Loucy (cell line): ENCODE measurements around the gene WNK1.
"Not testable (repeated sequence)": the region's sequence is repeated elsewhere in the genome, so short reads cannot be mapped to it uniquely, and the experiment has no call there.

ENCODE experiments used
- H2AFZ ChIP-seq: fragments of 200-600 bp; sonication (generic); 2 replicates; pipeline ENCODE4 v1.6.0; 2016; ENCODE audit warnings: antibody characterized with exemption, mild to moderate bottlenecking, low read length, moderate library complexity
- H3F3A ChIP-seq: fragments of 200-600 bp; 2 replicates; pipeline ENCODE4 v1.6.0; 2016; ENCODE audit warnings: antibody characterized with exemption, low read depth, mild to moderate bottlenecking
- H3K27me3 ChIP-seq: fragments of 200-600 bp; sonication (generic); 2 replicates; pipeline ENCODE4 v1.6.1; 2014; ENCODE audit warnings: low read length, mild to moderate bottlenecking; ENCODE audit not compliant: insufficient read depth, poor library complexity, severe bottlenecking
- H3K36me3 ChIP-seq: fragments of 200-600 bp; sonication (generic); 2 replicates; pipeline ENCODE4 v1.6.1; 2016; ENCODE audit warnings: low read length; ENCODE audit not compliant: insufficient read depth
- H3K4me1 ChIP-seq: fragments of 200-600 bp; sonication (generic); 2 replicates; pipeline ENCODE4 v1.5.1; 2014; ENCODE audit warnings: low read length, mild to moderate bottlenecking; ENCODE audit not compliant: insufficient read depth, poor library complexity, severe bottlenecking
- H3K4me2 ChIP-seq: fragments of 200-600 bp; sonication (generic); 2 replicates; pipeline ENCODE4 v1.6.0; 2014; ENCODE audit warnings: antibody characterized with exemption, low read length, low read depth, mild to moderate bottlenecking; ENCODE audit not compliant: poor library complexity, severe bottlenecking
- H3K4me3 ChIP-seq: fragments of 200-600 bp; sonication (generic); 2 replicates; pipeline ENCODE4 v1.5.1; 2014; ENCODE audit warnings: low read length, mild to moderate bottlenecking, mixed read lengths; ENCODE audit not compliant: poor library complexity, severe bottlenecking
- H3K79me2 ChIP-seq: fragments of 200-600 bp; sonication (generic); 2 replicates; pipeline ENCODE4 v1.6.1; 2014; ENCODE audit warnings: low read length; ENCODE audit not compliant: insufficient read depth
- H3K9ac ChIP-seq: fragments of 200-600 bp; sonication (generic); 2 replicates; pipeline ENCODE4 v1.6.0; 2014; ENCODE audit warnings: mild to moderate bottlenecking, low read depth, low read length, moderate library complexity; ENCODE audit not compliant: poor library complexity, severe bottlenecking
- H3K9me2 ChIP-seq: fragments of 200-600 bp; sonication (generic); replicated peaks from 2 replicates; pipeline ENCODE4 v1.6.1; 2016; ENCODE audit warnings: low read depth, low read length, mixed read lengths
- H3K9me3 ChIP-seq: fragments of 200-600 bp; sonication (generic); 2 replicates; pipeline ENCODE4 v1.6.1; 2014; ENCODE audit warnings: mild to moderate bottlenecking, antibody characterized with exemption, low read length, low read depth; ENCODE audit not compliant: insufficient read depth
- H4K20me1 ChIP-seq: fragments of 200-600 bp; sonication (generic); 2 replicates; pipeline ENCODE4 v1.6.0; 2014; ENCODE audit warnings: antibody characterized with exemption, low read length, mild to moderate bottlenecking; ENCODE audit not compliant: insufficient read depth, poor library complexity, severe bottlenecking
- CTCF ChIP-seq: fragments of 200-600 bp; sonication (generic); conservative IDR thresholded peaks from 2 replicates; pipeline ENCODE4 v1.5.1; 2014; ENCODE audit warnings: mild to moderate bottlenecking, antibody characterized with exemption, low read length
- EZH2phosphoT487 ChIP-seq: fragments of 200-600 bp; IDR thresholded peaks from 2 replicates; pipeline ENCODE4 v1.6.1; 2018; ENCODE audit warnings: antibody characterized with exemption, mild to moderate bottlenecking, moderate library complexity, borderline replicate concordance

WNK1 gene

GRCh38 chr12:848173-848865 is 95.9 kb downstream of the WNK1 start:
- TF ChIP-seq EZH2phosphoT487: no peak
- TF ChIP-seq CTCF: no peak
- Histone ChIP-seq H3K27me3 (no peaks in the 10 kb centered on the region), H3K36me3 (peaks cover 36% of the 10 kb centered on the region; the same call in 1 of the 2 replicates), H3K4me2 (no peak overlapping the region), H3K9me3 (no peaks in the 10 kb centered on the region), H3K4me1 (peaks cover 25% of the 10 kb centered on the region), H2AFZ (no peak overlapping the region), H3K79me2 (peaks cover 83% of the 10 kb centered on the region), H3K9ac (no peak overlapping the region), H3K9me2 (no peaks in the 10 kb centered on the region), H3F3A (0 out of 2 replicates have a peak, but pooled peaks cover 3% of the 10 kb centered on the region), H3K4me3 (no peak overlapping the region), H4K20me1 (peaks cover 80% of the 10 kb centered on the region)

- no peak overlapping the region for H2AFZ ChIP-seq
- peaks cover 20% of the 10 kb centered on the region for H3K4me1 ChIP-seq
- peaks cover 80% of the 10 kb centered on the region for H4K20me1 ChIP-seq
- peaks cover 85% of the 10 kb centered on the region for H3K79me2 ChIP-seq
- H3K4me3 ChIP-seq: no peak overlapping the region
- H3K9me3 ChIP-seq: no peaks in the 10 kb centered on the region
- H3K4me2 ChIP-seq: no peak overlapping the region
- H3F3A ChIP-seq: 0 out of 2 replicates have a peak, but pooled peaks cover 3% of the 10 kb centered on the region
- H3K36me3 ChIP-seq: peaks cover 41% of the 10 kb centered on the region; the same call in 1 of the 2 replicates
- TF ChIP-seq CTCF (no peak), EZH2phosphoT487 (no peak)
- no peaks in the 10 kb centered on the region for H3K9me2 ChIP-seq
- H3K9ac ChIP-seq: no peak overlapping the region
- H3K27me3 ChIP-seq: no peaks in the 10 kb centered on the region
These were observed 96.6 kb downstream of the WNK1 start for GRCh38 chr12:848882-849527.

- not testable (repeated sequence) for H3K4me2 ChIP-seq, H3K9me3 ChIP-seq, H3K9ac ChIP-seq, H3K4me3 ChIP-seq, H3K9me2 ChIP-seq, H2AFZ ChIP-seq, H3K27me3 ChIP-seq, H3F3A ChIP-seq
- H3K4me1 ChIP-seq: peaks cover 20% of the 10 kb centered on the region
- peaks cover 44% of the 10 kb centered on the region; the same call in 1 of the 2 replicates for H3K36me3 ChIP-seq
- peaks cover 80% of the 10 kb centered on the region for H4K20me1 ChIP-seq
- peaks cover 87% of the 10 kb centered on the region for H3K79me2 ChIP-seq
These were observed 97.5 kb downstream of the WNK1 start for GRCh38 chr12:849733-850437.
